ENCODE measurements around the gene COMMD1.
"Not testable (repeated sequence)": the region's sequence is repeated elsewhere in the genome, so short reads cannot be mapped to it uniquely, and the experiment has no call there.

COMMD1 gene

DNA sequence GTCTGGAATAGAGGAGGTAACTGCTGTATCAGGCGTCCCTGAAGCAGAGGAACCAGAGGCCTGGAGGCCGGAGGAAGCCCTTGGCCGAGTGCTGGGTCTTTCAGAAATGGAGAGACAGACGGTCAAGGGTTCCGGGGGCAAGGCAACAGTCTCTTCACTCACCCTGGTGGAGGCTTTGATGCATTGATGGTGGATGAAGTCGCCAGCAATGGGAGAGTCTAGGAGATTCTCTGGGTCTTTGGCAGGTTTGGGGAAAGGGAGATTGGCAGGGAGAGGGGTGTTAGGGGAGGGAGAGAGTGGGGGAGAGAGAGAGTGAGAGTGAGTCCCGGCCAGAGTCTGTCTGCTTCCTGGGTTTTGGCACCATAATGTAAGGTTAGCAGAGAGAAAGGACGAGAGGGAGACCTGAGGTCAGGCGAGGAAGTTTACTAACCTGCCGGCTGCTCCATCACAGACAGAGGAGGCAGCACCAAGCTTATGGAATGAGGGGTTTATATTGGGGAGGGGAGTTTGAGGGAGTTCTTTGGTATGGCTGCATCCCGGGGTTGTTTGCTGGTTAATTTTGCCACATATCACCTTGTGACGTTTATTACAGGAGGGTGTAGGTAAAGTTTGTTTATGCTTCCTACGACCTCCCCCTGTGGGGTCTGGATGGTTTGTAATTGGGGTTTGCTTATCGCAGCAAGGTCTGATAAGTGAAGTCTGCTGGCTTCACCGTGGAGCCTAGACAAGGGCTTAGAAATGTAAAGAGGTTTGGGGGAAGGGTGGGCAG is 19.6 kb downstream of the COMMD1 start:
- no peak for DNase-seq (ENCODE audit: low read depth)

- DNase-seq (ENCODE audit: low read depth) = no peak
Measured at GRCh38 chr2:61926531-61927477, 21.3 kb downstream of the COMMD1 start.

GRCh38 chr2:61928826-61929461 is 23.5 kb downstream of the COMMD1 start:
- no peak for DNase-seq (ENCODE audit: low read depth)

DNA sequence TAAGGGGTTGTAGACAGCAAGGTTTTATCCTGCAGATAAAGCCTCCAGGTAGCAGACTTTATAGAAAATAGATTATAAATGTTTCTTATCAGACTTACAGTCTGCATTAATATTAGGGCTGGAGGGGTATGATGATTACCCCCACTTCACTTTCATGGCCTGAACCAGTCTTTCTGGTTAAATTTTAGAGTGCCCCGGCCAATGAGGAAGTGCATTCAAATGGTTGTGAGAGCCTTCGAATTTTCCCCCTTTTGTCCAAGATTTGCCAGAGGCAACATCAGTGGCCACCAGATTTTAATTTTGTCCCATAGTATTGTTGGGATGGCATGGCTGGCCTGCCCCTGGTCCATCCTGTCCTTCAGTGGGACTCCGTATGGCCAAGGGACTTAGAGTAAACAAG is 31.6 kb downstream of the COMMD1 start:
- no peak for DNase-seq (ENCODE audit: low read depth)

GRCh38 chr2:61937886-61938285 is 32.4 kb downstream of the COMMD1 start:
- DNase-seq (ENCODE audit: low read depth) = no peak

DNA sequence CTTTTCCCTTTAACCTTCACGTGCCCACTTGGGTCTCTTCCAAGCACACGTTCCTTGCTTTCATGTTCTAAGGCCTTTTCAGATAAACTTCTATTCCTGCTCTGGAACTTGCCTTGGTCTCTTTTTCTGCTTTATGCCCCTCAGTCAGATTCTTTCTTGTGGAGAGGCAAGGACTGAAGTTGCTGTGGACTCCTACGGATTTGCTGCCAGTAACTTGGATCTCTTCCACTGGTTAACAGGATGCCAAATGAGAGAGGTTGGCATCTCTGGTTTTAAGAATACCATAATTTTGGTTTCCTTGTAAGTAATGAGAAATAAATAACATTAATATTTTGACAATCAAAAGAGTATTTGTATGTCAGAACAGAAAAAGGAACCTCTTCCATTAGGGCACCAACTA is 33.0 kb downstream of the COMMD1 start:
- DNase-seq (ENCODE audit: low read depth) = no peak

- no peak for DNase-seq (ENCODE audit: low read depth)
Measured at GRCh38 chr2:61943251-61943650, 37.8 kb downstream of the COMMD1 start.

DNA sequence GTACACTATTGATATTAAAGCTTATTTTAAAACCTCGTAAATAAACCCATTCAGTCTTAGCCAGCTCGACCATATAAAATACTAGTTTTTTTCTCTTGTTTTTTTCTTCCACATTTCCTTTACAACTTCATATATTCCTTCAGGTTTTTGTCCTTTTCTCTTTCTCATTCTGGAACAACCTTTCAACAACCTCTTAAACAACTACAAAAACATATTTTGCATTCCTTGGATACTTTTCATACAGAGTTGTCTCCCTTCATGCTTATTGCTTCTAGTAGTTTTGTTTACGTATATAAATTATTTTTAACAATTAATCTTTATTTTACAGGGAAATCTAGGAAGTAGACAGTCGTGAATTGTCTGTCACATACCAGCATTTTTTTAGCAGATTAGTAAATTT is 41.2 kb downstream of the COMMD1 start:
- no peak for DNase-seq (ENCODE audit: low read depth)

- no peak for DNase-seq (ENCODE audit: low read depth)
Measured at GRCh38 chr2:61948661-61949457, 43.4 kb downstream of the COMMD1 start.

DNA sequence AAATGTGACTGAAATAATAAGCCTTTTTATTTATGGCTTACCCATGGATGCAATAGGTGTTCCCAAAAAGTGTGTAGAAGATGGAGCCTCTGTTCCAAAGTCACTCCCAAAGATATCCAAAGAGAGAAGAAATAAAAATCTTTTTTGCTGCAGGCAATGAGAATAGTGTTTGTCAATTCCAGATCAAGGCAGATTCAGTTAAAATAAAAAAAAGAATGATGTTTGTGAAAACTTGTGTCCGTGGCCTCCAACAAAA is 43.9 kb downstream of the COMMD1 start:
- DNase-seq (ENCODE audit: low read depth) = no peak

DNA sequence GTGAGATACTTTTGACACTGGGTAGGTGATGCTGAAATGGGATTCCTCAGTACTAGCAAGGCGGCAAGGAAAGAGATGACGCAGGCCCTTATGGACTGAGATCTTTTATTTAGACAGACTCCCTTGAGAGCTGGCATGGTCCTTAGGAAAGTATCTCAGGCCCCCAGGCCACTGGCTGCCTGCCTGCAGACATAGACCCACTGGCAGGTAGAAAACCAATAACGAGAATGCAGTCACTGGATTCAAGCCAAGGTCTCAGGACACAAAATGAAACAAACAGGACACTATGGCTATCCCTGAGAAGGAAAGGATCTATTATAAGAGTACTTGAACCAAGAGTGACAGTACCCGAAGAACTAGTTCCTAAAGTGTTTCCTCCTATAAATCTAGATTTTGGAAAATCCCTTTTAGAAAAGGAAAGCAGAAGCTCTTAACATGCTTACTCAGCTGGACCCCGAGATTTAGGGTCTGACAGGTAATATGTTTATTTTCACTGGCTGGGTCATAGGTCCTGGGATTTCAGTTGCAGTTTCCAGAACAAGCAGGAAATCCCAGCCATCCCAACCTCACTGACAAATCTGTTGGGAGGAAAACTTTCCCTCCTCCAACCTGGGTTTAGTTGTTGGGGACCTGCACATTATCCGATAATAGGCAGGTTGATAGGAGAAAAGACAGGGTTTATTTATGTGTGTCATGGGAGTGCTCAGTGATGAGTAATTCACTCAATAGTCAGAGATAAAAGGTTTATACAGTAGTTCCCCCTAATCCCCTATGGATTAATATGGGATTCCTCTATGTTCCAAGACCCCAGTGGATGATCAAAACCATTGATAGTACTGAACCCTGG is 44.5 kb downstream of the COMMD1 start:
- DNase-seq (ENCODE audit: low read depth) = no peak

- no peak for DNase-seq (ENCODE audit: low read depth)
Measured at GRCh38 chr2:61950571-61951315, 45.3 kb downstream of the COMMD1 start.

DNA sequence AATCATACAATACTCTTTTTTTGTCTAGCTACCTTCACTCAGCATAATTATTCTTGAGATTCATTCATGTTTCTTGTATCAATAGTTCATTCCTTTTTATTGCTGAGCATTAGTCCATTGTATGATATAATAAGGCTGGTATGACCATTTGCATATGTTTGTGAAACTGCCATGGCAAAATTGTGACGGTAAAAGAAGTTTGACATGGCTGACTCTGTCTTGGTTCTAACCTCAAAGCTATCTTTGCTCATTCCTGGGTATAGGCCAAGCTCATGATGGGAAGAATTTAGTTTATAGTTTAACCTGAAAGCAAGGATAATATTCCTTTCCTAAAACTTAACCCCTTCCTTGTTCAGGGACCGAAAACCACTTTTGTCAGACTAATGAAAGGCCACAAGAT is 46.4 kb downstream of the COMMD1 start:
- DNase-seq (ENCODE audit: low read depth) = no peak

GRCh38 chr2:61952288-61952687 is 46.8 kb downstream of the COMMD1 start:
- no peak for DNase-seq (ENCODE audit: low read depth)

DNA sequence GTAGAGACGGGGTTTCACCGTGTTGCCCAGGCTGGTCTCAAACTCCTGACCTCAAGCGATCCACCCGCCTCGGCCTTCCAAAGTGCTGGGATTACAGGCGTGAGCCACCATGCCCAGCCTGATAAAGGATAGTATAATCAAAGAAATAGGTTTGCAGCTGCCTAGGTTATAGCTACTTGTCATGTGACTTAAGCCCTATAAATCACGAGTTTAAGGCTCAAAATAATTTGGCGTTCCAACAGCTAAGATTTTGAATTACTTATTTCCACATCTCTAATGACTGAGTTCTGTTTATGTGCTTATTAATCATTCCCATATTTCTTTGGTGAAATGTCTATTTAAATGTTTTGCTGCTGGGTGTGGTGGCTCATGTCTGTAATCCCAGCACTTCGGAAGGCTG is 49.4 kb downstream of the COMMD1 start:
- not testable (repeated sequence) for DNase-seq (ENCODE audit: low read depth)

- no peak for DNase-seq (ENCODE audit: low read depth)
Measured at GRCh38 chr2:61959381-61960293, 54.2 kb downstream of the COMMD1 start.

DNA sequence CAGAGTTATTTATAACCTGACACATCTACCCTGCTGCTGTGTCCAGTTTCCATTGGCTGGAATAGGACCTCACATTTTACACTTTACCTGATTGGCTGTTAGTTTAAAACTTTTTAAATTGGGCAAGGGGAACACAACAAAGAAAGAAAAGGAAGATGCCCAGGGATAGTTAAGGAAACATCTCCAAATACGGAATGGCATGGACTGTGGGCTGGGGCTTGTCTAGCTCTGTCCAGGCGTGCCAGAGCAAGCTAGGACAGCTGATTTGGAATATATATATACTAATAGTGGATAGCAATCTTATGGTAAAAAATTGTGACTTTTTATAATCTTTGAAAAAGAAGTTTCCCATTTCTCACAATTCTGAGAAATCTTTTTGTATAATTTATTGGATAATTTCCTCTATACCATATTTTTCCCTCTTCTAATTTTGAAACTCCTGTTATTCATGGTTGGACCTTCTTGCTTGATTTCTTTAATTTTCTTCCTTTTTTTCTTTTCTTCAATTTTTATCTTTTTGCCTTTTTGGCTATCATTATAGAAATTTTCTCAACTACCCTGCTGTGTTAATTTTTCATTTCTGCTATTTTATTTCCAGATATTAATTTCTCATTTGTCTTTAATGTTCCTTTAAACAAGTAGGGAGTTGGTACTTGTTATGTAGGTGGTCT is 55.9 kb downstream of the COMMD1 start:
- DNase-seq (ENCODE audit: low read depth) = no peak

GRCh38 chr2:61962095-61962984 is 56.9 kb downstream of the COMMD1 start:
- no peak for DNase-seq (ENCODE audit: low read depth)
